Vagina (tissue), 2 donors: Measurements from ENCODE around the gene REL.

Experiments used
- CTCF ChIP-seq, 3 experiments: fragments of 450-650 bp in 2 of 3; fragments of 200-600 bp in 1 of 3; sonication (generic) in 1 of 3; IDR thresholded peaks; one replicate each; pipeline ENCODE4 v1.5.1; 2017 to 2019; ENCODE audit warnings: antibody characterized with exemption in 3 of 3, mild to moderate bottlenecking in 2 of 3, moderate library complexity in 2 of 3
- POLR2A ChIP-seq, 2 donors: fragments of 450-650 bp; IDR thresholded peaks; one replicate each; pipeline ENCODE4 v1.6.1; 2017; ENCODE audit warnings: antibody characterized with exemption in 2 of 2, mild to moderate bottlenecking in 2 of 2, moderate library complexity in 2 of 2

GRCh38 chr2:60934165-60934722 lies 52.9 kb downstream of the REL start:
- TF ChIP-seq CTCF (IDR thresholded peaks at IDR 0.05), result no peak
- TF ChIP-seq POLR2A (IDR thresholded peaks at IDR 0.05), result no peak
